Cardiac septum (tissue), 1 donor: ENCODE results near the gene TFIP11. TPM values are rescaled to one million over a fixed set of nuclear protein-coding genes. Genes with fewer than 3 reads are reported as not detected.

Experiments used
- DNase-seq: peaks from one replicate; pipeline ENCODE4 v3.0.0-alpha.2; 2020; ENCODE audit warnings: low spot score
- intact Hi-C: fragments of 100-400 bp; cut with DNase I; formaldehyde crosslinking; loops from one replicate; pipeline ENCODE4 v1.14.0; 2022
- total RNA-seq: library from RNA; stranded (reverse); fragmentation: NEBNext Ultra II Directional; extraction: Animal tissue kit (Norgen Biotek cat#: 25700); gene quantifications from one replicate; pipeline ENCODE4 v1.2.1, GENCODE V29; 2021
- donor health status: DM: no; HTN: no; CAD: no.

Gene TFIP11
- total RNA-seq, 1 donor from 2014 or later = 18.0 TPM

DNA sequence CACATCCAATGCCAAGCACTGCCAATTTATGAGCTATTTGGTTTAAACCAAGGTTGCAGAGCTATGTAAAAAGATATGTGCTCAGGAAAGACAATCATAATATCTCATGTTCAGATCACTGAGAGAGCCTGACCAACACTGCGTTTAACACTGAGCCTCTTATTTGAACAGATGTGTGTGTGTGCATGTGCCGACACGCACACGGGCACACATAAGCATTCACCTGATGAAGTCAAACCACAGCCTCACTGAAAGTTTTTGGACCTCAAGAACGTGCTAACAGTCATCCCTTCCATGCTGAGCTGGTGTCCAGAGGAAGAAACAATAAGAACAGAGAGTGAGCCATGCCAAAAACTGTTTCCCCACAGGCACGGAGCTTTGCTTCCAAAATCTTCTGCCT is 52.1 kb downstream of the TFIP11 start:
- intact Hi-C loops = loop anchor here (5.0 kb wide), 1 partner anchor 93 kb away; no protein-coding TSS in a partner anchor
- no peak for DNase-seq

DNA sequence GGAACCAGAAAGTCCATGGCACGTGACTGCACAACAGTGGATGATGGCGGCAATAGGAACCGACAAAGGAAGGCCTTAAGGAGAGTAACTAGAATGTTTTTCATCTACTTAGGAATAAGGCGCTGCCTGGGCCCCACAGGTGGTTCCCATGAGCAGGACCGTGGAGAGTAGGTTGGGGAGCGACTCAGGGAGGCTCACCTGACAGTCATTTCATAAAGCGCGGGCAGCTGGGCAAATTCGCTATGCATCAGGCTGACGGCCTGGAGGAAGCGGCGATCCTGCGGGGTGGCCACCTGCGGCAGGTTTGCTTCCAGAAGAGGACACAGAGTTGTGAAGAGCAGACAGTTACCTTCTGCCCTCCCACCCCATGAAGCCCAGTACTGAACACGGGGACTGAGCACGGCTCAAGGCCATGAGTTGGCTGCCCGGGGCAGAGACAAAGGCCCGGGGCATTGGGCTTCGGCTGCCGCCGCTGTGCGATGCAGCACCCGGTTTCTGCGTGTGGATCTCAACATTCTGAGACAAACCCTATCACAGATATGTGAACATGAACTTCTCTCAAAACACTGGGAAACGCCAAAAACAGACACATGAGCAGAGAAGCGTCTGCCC is 54.5 kb downstream of the TFIP11 start:
- intact Hi-C loops = no loop called here
- DNase-seq = no peak

GRCh38 chr22:26453812-26454500 is 58.3 kb downstream of the TFIP11 start:
- intact Hi-C loops = loop anchor here (2.0 kb wide), 1 partner anchor 61 kb away; no protein-coding TSS in a partner anchor
- DNase-seq = no peak

GRCh38 chr22:26453216-26453615 is 59.1 kb downstream of the TFIP11 start:
- no peak for DNase-seq
- intact Hi-C loops = loop anchor here (2.0 kb wide), 1 partner anchor 60 kb away; no protein-coding TSS in a partner anchor

DNA sequence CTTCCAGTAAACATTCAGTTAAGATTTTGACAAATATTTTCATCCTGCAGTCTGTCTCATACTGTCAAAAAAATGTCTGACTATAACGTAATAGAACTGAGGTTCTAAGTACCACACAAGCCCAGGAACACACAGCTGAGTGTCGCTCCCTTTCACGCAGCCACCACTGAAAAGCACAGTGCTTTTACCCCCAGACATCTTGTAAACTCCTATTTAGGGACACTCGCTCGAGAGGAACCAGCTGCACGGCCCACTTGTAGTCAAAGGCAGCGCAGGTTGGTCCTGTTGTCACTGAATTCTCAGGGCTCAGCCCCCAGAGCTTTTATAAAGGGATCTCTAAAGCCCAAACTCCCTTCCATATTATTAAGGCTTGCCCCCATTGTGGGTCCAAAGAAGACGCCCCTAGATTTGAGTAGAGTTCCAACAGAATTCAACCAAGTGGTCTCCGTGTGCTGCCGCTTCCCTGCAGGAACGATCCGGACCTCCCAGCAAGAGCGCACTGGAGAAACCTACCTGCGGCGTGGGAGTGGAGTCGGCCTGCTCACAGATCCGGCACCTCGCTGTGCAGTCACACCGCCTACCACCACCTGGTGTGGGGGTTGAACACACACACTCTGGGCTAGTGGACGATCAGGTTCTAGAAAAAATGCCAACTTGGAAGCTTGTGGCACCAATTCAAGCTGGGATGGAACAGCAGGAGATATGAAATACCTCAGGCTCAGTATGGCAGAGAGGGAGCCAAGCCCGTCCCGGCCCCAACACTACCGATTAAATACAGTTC is 59.8 kb downstream of the TFIP11 start:
- no peak for DNase-seq
- intact Hi-C loops = loop anchor here (2.0 kb wide), 1 partner anchor 60 kb away; no protein-coding TSS in a partner anchor

DNA sequence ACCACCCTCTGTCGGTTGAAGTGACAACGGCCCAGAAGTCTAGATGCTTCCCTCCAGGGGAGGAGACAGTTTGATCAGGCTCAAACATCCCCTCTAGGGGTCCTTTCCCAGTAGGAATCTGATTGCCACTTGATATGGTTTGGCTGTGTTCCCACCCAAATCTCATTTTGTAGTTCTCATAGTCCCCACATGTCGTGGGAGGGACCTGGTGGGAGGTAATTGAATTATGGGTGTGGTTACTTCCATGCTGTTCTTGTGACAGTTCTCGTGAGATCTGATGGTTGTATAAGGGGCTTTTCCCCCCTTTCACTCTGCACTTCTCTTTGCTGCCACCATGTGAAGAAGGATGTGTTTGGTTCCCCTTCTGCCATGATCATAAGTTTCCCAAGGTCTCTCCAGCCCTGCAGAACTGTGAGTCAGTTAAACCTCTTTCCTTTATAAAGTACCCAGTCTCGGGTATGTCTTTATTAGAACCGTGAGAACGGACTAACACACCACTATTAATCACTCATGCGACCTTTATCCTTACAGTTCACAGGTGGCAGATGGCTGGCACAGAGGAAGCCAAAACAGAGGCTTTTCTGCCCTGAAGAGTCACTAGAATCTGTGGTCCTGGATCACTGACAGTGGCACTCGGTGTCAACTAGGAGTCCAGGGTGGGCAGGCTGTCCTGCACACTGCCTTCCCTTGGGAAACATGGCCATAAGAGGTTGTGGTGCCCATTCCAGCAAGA is 61.7 kb downstream of the TFIP11 start:
- intact Hi-C loops = no loop called here
- no peak for DNase-seq

GRCh38 chr22:26448941-26449340 is 63.3 kb downstream of the TFIP11 start:
- intact Hi-C loops = no loop called here
- no peak for DNase-seq

- intact Hi-C loops = no loop called here
- no peak for DNase-seq
Measured at GRCh38 chr22:26448334-26448733, 63.9 kb downstream of the TFIP11 start.

DNA sequence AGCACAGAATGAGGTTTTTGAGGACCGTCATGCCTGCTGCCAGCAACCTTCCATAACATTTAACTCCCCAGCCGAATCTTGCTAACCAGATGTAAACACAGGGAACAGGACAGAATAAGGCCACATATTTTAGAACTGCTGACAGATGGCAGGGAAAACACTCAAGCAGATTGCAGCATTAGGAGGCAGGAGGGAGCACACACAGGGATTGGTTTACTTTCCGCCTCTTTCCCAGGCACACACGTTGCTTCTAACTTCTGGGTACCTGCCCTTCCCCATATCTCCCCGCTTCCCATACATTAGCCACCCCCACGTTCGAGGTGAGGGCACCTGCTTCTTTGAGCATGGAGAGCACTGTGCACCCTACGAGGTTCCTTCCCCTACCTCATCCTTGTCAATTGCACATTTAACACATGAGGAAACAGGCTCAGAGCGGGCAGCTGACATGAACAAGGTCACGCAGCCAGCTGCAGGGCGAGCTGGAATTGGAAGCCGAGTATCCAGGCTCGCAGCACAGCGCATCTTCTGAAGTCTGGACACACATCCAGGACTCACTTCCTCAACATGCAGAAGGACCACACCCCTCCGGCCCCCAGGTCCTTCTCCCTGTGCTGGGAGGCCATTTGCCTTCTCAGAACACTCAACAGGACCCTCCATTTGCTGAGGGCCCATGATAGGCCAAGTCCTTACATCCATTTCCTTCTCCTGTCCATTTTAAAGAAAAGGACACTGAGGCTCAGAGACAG is 64.5 kb downstream of the TFIP11 start:
- intact Hi-C loops = no loop called here

GRCh38 chr22:26446808-26447515 is 65.3 kb downstream of the TFIP11 start:
- intact Hi-C loops = no loop called here
- no peak for DNase-seq

More for the DNA sequence above, 64.5 kb downstream of the TFIP11 start:
- DNase-seq = no peak

- intact Hi-C loops = no loop called here
- DNase-seq = no peak
Measured at GRCh38 chr22:26445577-26446275, 66.5 kb downstream of the TFIP11 start.

GRCh38 chr22:26444777-26445176 is 67.5 kb downstream of the TFIP11 start:
- intact Hi-C loops = no loop called here
- DNase-seq = no peak

GRCh38 chr22:26443901-26444690 is 68.2 kb downstream of the TFIP11 start:
- intact Hi-C loops = no loop called here
- no peak for DNase-seq

- no peak for DNase-seq
Measured at GRCh38 chr22:26442086-26442756, 70.1 kb downstream of the TFIP11 start.

More at GRCh38 chr22:26442086-26442756, 70.1 kb downstream of the TFIP11 start:
- intact Hi-C loops = no loop called here
